22Rv1 (cell line): ENCODE results near the gene C12orf75.

ENCODE experiments used
- H3K27ac ChIP-seq: fragments of 450-650 bp; 2 replicates; pipeline ENCODE4 v1.5.1; 2017
- ZFX ChIP-seq: fragments of 450-650 bp; IDR thresholded peaks from 2 replicates; pipeline ENCODE4 v1.6.1; 2017; ENCODE audit warnings: antibody characterized with exemption, borderline replicate concordance
- TF ChIP-seq, protein P1 (sequence below): fragments of 450-650 bp; IDR thresholded peaks from 2 replicates; pipeline ENCODE4 v1.5.1; 2017; ENCODE audit warnings: mild to moderate bottlenecking

Gene C12orf75

GRCh38 chr12:105332925-105333324 is 2.4 kb downstream of the C12orf75 start:
- no peak overlapping the region for H3K27ac ChIP-seq
- no peak for TF ChIP-seq ZFX
- TF ChIP-seq, protein P1, sequence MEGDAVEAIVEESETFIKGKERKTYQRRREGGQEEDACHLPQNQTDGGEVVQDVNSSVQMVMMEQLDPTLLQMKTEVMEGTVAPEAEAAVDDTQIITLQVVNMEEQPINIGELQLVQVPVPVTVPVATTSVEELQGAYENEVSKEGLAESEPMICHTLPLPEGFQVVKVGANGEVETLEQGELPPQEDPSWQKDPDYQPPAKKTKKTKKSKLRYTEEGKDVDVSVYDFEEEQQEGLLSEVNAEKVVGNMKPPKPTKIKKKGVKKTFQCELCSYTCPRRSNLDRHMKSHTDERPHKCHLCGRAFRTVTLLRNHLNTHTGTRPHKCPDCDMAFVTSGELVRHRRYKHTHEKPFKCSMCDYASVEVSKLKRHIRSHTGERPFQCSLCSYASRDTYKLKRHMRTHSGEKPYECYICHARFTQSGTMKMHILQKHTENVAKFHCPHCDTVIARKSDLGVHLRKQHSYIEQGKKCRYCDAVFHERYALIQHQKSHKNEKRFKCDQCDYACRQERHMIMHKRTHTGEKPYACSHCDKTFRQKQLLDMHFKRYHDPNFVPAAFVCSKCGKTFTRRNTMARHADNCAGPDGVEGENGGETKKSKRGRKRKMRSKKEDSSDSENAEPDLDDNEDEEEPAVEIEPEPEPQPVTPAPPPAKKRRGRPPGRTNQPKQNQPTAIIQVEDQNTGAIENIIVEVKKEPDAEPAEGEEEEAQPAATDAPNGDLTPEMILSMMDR: no peak

- H3K27ac ChIP-seq: no peak overlapping the region
- TF ChIP-seq, protein P1: no peak
- TF ChIP-seq ZFX: no peak
These were observed 3.5 kb downstream of the C12orf75 start for GRCh38 chr12:105334001-105334400.

- H3K27ac ChIP-seq: no peak overlapping the region
- TF ChIP-seq, protein P1: no peak
- no peak for TF ChIP-seq ZFX
These were observed 4.1 kb downstream of the C12orf75 start for GRCh38 chr12:105334582-105334981.

- no peak overlapping the region for H3K27ac ChIP-seq
- TF ChIP-seq ZFX: no peak
- TF ChIP-seq, protein P1: no peak
These were observed 5.4 kb downstream of the C12orf75 start for GRCh38 chr12:105335856-105336255.

DNA sequence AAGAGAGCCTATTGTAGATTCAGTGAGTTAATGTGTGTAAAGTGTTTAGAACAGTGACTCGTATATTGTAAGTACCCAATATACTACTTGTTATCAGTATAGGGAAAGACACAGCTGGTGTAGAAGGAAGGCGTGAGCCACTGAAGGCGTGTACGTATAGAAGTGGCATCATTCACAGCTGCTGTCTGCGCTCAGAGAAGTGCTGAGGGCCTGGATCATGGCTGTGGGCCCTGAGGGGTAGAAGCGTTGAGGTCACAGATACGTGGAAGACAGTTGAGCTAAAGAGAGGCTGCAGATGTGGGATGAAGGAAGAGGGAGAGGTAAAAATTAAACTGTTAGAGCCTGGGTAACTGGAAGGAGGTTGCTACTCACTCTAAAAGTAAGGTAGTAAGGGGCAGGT is 5.9 kb downstream of the C12orf75 start:
- TF ChIP-seq, protein P1: no peak
- no peak for TF ChIP-seq ZFX
- H3K27ac ChIP-seq: no peak overlapping the region

DNA sequence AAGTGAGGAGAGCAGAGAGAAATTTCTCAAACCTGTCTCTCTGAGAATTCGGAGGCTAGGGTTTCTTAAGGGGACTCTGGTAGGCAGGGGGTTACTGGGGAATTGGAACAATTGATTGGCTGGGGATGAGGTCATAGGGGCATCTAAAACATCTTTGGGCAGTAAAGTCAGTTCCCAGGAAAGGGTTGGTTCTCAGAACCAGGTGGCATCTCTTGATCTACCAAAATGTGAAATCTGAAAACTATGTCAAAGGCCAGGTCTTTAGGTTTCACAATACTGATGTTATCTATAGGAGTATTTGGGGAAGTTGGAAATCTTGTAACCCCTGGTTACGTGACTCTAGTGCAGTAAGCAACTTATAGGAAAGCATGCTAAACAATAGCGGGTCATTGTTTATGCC is 6.9 kb downstream of the C12orf75 start:
- no peak overlapping the region for H3K27ac ChIP-seq
- TF ChIP-seq ZFX: no peak
- TF ChIP-seq, protein P1: no peak

- TF ChIP-seq, protein P1: no peak
- no peak for TF ChIP-seq ZFX
These were observed 8.5 kb downstream of the C12orf75 start for GRCh38 chr12:105338966-105339365.

More at GRCh38 chr12:105338966-105339365, 8.5 kb downstream of the C12orf75 start:
- no peak overlapping the region for H3K27ac ChIP-seq
